ENCODE measurements around the gene IP6K3.

DNA sequence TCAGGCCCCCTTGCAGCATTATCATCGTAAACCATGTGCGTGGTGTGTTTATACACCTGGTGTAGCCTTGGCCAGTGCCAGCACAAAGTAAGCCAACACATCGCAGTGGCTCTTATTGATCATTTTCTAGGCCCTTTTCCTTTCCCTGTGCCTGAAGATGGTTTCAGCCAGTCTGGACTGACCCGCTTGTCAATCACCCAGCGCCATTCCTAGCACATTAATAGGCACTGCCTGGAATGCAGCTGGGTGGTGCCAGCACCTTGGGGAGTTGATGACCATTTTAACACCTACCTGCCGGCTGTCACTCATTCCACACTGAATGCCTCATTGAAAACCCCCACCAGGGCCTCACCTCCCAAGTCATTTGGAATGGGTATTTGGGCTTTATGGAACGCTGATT is 30.3 kb downstream of the IP6K3 start:
- TF ChIP-seq POLR2A (IDR thresholded peaks at IDR 0.05), result no peak
- TF ChIP-seq CTCF (IDR thresholded peaks at IDR 0.05), result no peak
